Loucy (cell line): ENCODE data around the gene ANKRD23.

Experiments
- H2AFZ ChIP-seq: fragments of 200-600 bp; sonication (generic); 2 replicates; pipeline ENCODE4 v1.6.0; 2016; ENCODE audit warnings: antibody characterized with exemption, mild to moderate bottlenecking, low read length, moderate library complexity
- H3F3A ChIP-seq: fragments of 200-600 bp; 2 replicates; pipeline ENCODE4 v1.6.0; 2016; ENCODE audit warnings: antibody characterized with exemption, low read depth, mild to moderate bottlenecking
- H3K27me3 ChIP-seq: fragments of 200-600 bp; sonication (generic); 2 replicates; pipeline ENCODE4 v1.6.1; 2014; ENCODE audit warnings: low read length, mild to moderate bottlenecking; ENCODE audit not compliant: insufficient read depth, poor library complexity, severe bottlenecking
- H3K36me3 ChIP-seq: fragments of 200-600 bp; sonication (generic); 2 replicates; pipeline ENCODE4 v1.6.1; 2016; ENCODE audit warnings: low read length; ENCODE audit not compliant: insufficient read depth
- H3K4me1 ChIP-seq: fragments of 200-600 bp; sonication (generic); 2 replicates; pipeline ENCODE4 v1.5.1; 2014; ENCODE audit warnings: low read length, mild to moderate bottlenecking; ENCODE audit not compliant: insufficient read depth, poor library complexity, severe bottlenecking
- H3K4me2 ChIP-seq: fragments of 200-600 bp; sonication (generic); 2 replicates; pipeline ENCODE4 v1.6.0; 2014; ENCODE audit warnings: antibody characterized with exemption, low read length, low read depth, mild to moderate bottlenecking; ENCODE audit not compliant: poor library complexity, severe bottlenecking
- H3K4me3 ChIP-seq: fragments of 200-600 bp; sonication (generic); 2 replicates; pipeline ENCODE4 v1.5.1; 2014; ENCODE audit warnings: low read length, mild to moderate bottlenecking, mixed read lengths; ENCODE audit not compliant: poor library complexity, severe bottlenecking
- H3K79me2 ChIP-seq: fragments of 200-600 bp; sonication (generic); 2 replicates; pipeline ENCODE4 v1.6.1; 2014; ENCODE audit warnings: low read length; ENCODE audit not compliant: insufficient read depth
- H3K9ac ChIP-seq: fragments of 200-600 bp; sonication (generic); 2 replicates; pipeline ENCODE4 v1.6.0; 2014; ENCODE audit warnings: mild to moderate bottlenecking, low read depth, low read length, moderate library complexity; ENCODE audit not compliant: poor library complexity, severe bottlenecking
- H3K9me2 ChIP-seq: fragments of 200-600 bp; sonication (generic); replicated peaks from 2 replicates; pipeline ENCODE4 v1.6.1; 2016; ENCODE audit warnings: low read depth, low read length, mixed read lengths
- H3K9me3 ChIP-seq: fragments of 200-600 bp; sonication (generic); 2 replicates; pipeline ENCODE4 v1.6.1; 2014; ENCODE audit warnings: mild to moderate bottlenecking, antibody characterized with exemption, low read length, low read depth; ENCODE audit not compliant: insufficient read depth
- H4K20me1 ChIP-seq: fragments of 200-600 bp; sonication (generic); 2 replicates; pipeline ENCODE4 v1.6.0; 2014; ENCODE audit warnings: antibody characterized with exemption, low read length, mild to moderate bottlenecking; ENCODE audit not compliant: insufficient read depth, poor library complexity, severe bottlenecking
- CTCF ChIP-seq: fragments of 200-600 bp; sonication (generic); conservative IDR thresholded peaks from 2 replicates; pipeline ENCODE4 v1.5.1; 2014; ENCODE audit warnings: mild to moderate bottlenecking, antibody characterized with exemption, low read length
- EZH2phosphoT487 ChIP-seq: fragments of 200-600 bp; IDR thresholded peaks from 2 replicates; pipeline ENCODE4 v1.6.1; 2018; ENCODE audit warnings: antibody characterized with exemption, mild to moderate bottlenecking, moderate library complexity, borderline replicate concordance

Gene ANKRD23

GRCh38 chr2:96795076-96795475 is 48.7 kb downstream of the ANKRD23 start:
- Histone ChIP-seq H3K36me3 (no peaks in the 10 kb centered on the region), H3K9ac (no peak overlapping the region), H3K27me3 (no peaks in the 10 kb centered on the region), H3K4me1 (no peaks in the 10 kb centered on the region), H3K4me3 (no peak overlapping the region), H3F3A (no peaks in the 10 kb centered on the region), H4K20me1 (no peaks in the 10 kb centered on the region), H2AFZ (no peak overlapping the region), H3K4me2 (no peak overlapping the region), H3K9me2 (no peaks in the 10 kb centered on the region), H3K79me2 (no peaks in the 10 kb centered on the region), H3K9me3 (no peaks in the 10 kb centered on the region)
- TF ChIP-seq EZH2phosphoT487 (no peak), CTCF (no peak)

- no peaks in the 10 kb centered on the region for H3K36me3 ChIP-seq
- H3F3A ChIP-seq = no peaks in the 10 kb centered on the region
- H3K4me1 ChIP-seq = no peaks in the 10 kb centered on the region
- TF ChIP-seq CTCF (no peak; the same call in 1 of the 2 replicates), EZH2phosphoT487 (no peak)
- no peaks in the 10 kb centered on the region for H4K20me1 ChIP-seq
- no peaks in the 10 kb centered on the region for H3K9me3 ChIP-seq
- H3K27me3 ChIP-seq = no peaks in the 10 kb centered on the region
- H3K4me2 ChIP-seq = no peak overlapping the region
- H3K4me3 ChIP-seq = no peak overlapping the region
- H3K9me2 ChIP-seq = no peaks in the 10 kb centered on the region
- no peak overlapping the region for H2AFZ ChIP-seq
- H3K9ac ChIP-seq = no peak overlapping the region
- no peaks in the 10 kb centered on the region for H3K79me2 ChIP-seq
Measured at GRCh38 chr2:96792772-96793749, 50.8 kb downstream of the ANKRD23 start.

GRCh38 chr2:96789245-96789617 is 54.6 kb downstream of the ANKRD23 start:
- Histone ChIP-seq H3K9me2 (no peaks in the 10 kb centered on the region), H3K79me2 (no peaks in the 10 kb centered on the region), H3K36me3 (no peaks in the 10 kb centered on the region), H3K27me3 (no peaks in the 10 kb centered on the region), H3K9ac (no peak overlapping the region), H3K4me2 (no peak overlapping the region), H3K9me3 (no peaks in the 10 kb centered on the region), H3F3A (no peaks in the 10 kb centered on the region), H3K4me3 (no peak overlapping the region), H2AFZ (no peak overlapping the region), H3K4me1 (no peaks in the 10 kb centered on the region), H4K20me1 (no peaks in the 10 kb centered on the region)
- TF ChIP-seq EZH2phosphoT487 (no peak), CTCF (no peak)
